Upper lobe of left lung (tissue), 4 donors: ENCODE data around the gene VPS33B.

Experiments
- CTCF ChIP-seq, 6 experiments: fragments of 450-650 bp in 4 of 6; fragments of 200-600 bp in 2 of 6; sonication (generic) in 2 of 6; IDR thresholded peaks; one replicate each; pipeline ENCODE4 v1.5.1; 2016 to 2019; ENCODE audit warnings: antibody characterized with exemption in 6 of 6
- EP300 ChIP-seq, 4 donors: sonication (generic); formaldehyde crosslinking; IDR thresholded peaks; one replicate each; pipeline ENCODE4 v1.5.1; 2017; ENCODE audit warnings: antibody characterized with exemption in 4 of 4, control low read depth in 2 of 4
- POLR2A ChIP-seq, 4 donors: fragments of 450-650 bp; IDR thresholded peaks; one replicate each; pipeline ENCODE4 v1.5.1; 2016 to 2017; ENCODE audit warnings: antibody characterized with exemption in 4 of 4, mild to moderate bottlenecking in 2 of 4

GRCh38 chr15:90950676-90951075, 71.7 kb downstream of the VPS33B start:
- TF ChIP-seq POLR2A (IDR thresholded peaks at IDR 0.05) (no peak), CTCF (IDR thresholded peaks at IDR 0.05) (no peak), EP300 (IDR thresholded peaks at IDR 0.05) (no peak)
